IMR-90 (cell line): Measurements from ENCODE around the gene BRINP3. TPM values are rescaled to one million over a fixed set of nuclear protein-coding genes. Genes with fewer than 3 reads are reported as not detected.

ENCODE experiments used
- ATAC-seq: fragments of 200-7000 bp; cut with Tn5 transposase; 2 replicates; pipeline ENCODE4 v1.9.1; 2020; ENCODE audit warnings: low read depth, mild to moderate bottlenecking, moderate library complexity
- BruUV-seq: library from RNA; stranded (reverse); fragments of 400-500 nt; replicated peaks from 2 replicates; lab custom pipeline; 2021; lab: Mats Ljungman, UMichigan
- CTCF ChIA-PET: fragments of 300-600 bp; formaldehyde crosslinking; extraction: SDS; loops from one replicate; lab custom pipeline; 2021; ENCODE audit warnings: antibody characterized with exemption; lab: Yijun Ruan, JAX
- POLR2A ChIA-PET: fragments of 300-600 bp; sonication (Branson Sonifier 250); formaldehyde crosslinking; loops from one replicate; lab custom pipeline; 2022; ENCODE audit warnings: antibody characterized with exemption; ENCODE audit not compliant: unreplicated experiment; lab: Charles Lee
- DNase-seq: peaks from one replicate; pipeline ENCODE4 v3.0.0; 2013
- H2AFZ ChIP-seq: replicated peaks from 2 replicates; pipeline ENCODE3; 2013; ENCODE audit warnings: low read length, mild to moderate bottlenecking; ENCODE audit not compliant: poor library complexity
- H2AK5ac ChIP-seq: 2 replicates; pipeline ENCODE4 v1.6.1; 2013; ENCODE audit warnings: low read depth, low read length, inconsistent platforms
- H2AK9ac ChIP-seq: replicated peaks from 2 replicates; pipeline ENCODE3; 2013; ENCODE audit warnings: mild to moderate bottlenecking, low read depth, low read length, moderate library complexity; ENCODE audit not compliant: poor library complexity
- H2BK120ac ChIP-seq: 2 replicates; pipeline ENCODE4 v1.6.1; 2013; ENCODE audit warnings: low read depth, low read length, inconsistent platforms
- H2BK15ac ChIP-seq: 3 replicates; pipeline ENCODE4 v1.6.1; 2013; ENCODE audit warnings: low read depth, low read length, inconsistent platforms
- H2BK20ac ChIP-seq: 2 replicates; pipeline ENCODE4 v1.6.1; 2013; ENCODE audit warnings: low read depth, mild to moderate bottlenecking, inconsistent platforms, low read length, moderate library complexity
- H2BK5ac ChIP-seq: 2 replicates; pipeline ENCODE4 v1.6.1; 2013; ENCODE audit warnings: mild to moderate bottlenecking, low read depth, low read length, inconsistent platforms; ENCODE audit not compliant: poor library complexity, severe bottlenecking
- H3K14ac ChIP-seq: replicated peaks from 2 replicates; pipeline ENCODE4 v1.6.1; 2013; ENCODE audit warnings: low read depth, low read length, inconsistent platforms
- H3K18ac ChIP-seq: 2 replicates; pipeline ENCODE4 v1.6.1; 2013; ENCODE audit warnings: low read depth, low read length, control low read depth
- H3K23ac ChIP-seq: 2 replicates; pipeline ENCODE4 v1.6.1; 2013; ENCODE audit warnings: low read depth, low read length, inconsistent platforms
- H3K27ac ChIP-seq: 2 replicates; pipeline ENCODE4 v1.5.1; 2013; ENCODE audit warnings: mild to moderate bottlenecking, control low read depth, low read length; ENCODE audit not compliant: insufficient read depth
- H3K27me3 ChIP-seq: 2 replicates; pipeline ENCODE4 v1.6.1; 2013; ENCODE audit warnings: low read length; ENCODE audit not compliant: control insufficient read depth, insufficient read depth
- H3K36me3 ChIP-seq: 2 replicates; pipeline ENCODE4 v1.6.1; 2013; ENCODE audit warnings: low read length, mixed read lengths; ENCODE audit not compliant: control insufficient read depth, insufficient read depth
- H3K4ac ChIP-seq: 2 replicates; pipeline ENCODE4 v1.6.1; 2013; ENCODE audit warnings: low read depth, low read length, inconsistent platforms
- H3K4me1 ChIP-seq: 2 replicates; pipeline ENCODE4 v1.6.1; 2013; ENCODE audit warnings: low read length, mixed read lengths; ENCODE audit not compliant: control insufficient read depth, insufficient read depth
- H3K4me2 ChIP-seq: 2 replicates; pipeline ENCODE4 v1.6.1; 2013; ENCODE audit warnings: low read depth, mild to moderate bottlenecking, control low read depth, low read length, moderate library complexity
- H3K4me3 ChIP-seq: 2 replicates; pipeline ENCODE4 v1.5.1; 2013; ENCODE audit warnings: low read depth, mild to moderate bottlenecking, control low read depth, low read length, moderate library complexity; ENCODE audit not compliant: insufficient read depth
- H3K56ac ChIP-seq: 2 replicates; pipeline ENCODE4 v1.6.1; 2013; ENCODE audit warnings: low read length, inconsistent platforms; ENCODE audit not compliant: insufficient read depth; ENCODE audit errors: extremely low read depth
- H3K79me1 ChIP-seq, 2 experiments: 2 replicates each; pipeline ENCODE4 v1.6.1; 2013; ENCODE audit warnings: low read length in 2 of 2, inconsistent platforms in 1 of 2, low read depth in 1 of 2
- H3K9ac ChIP-seq: 2 replicates; pipeline ENCODE4 v1.6.1; 2013; ENCODE audit warnings: low read depth, low read length, control low read depth
- H3K9me1 ChIP-seq: 2 replicates; pipeline ENCODE4 v1.6.1; 2013; ENCODE audit warnings: low read length, inconsistent platforms; ENCODE audit not compliant: insufficient read depth
- H3K9me3 ChIP-seq: 2 replicates; pipeline ENCODE4 v1.6.1; 2013; ENCODE audit warnings: low read length; ENCODE audit not compliant: control insufficient read depth, insufficient read depth
- H4K20me1 ChIP-seq: 2 replicates; pipeline ENCODE4 v1.6.1; 2013; ENCODE audit warnings: low read length, inconsistent platforms; ENCODE audit not compliant: insufficient read depth
- H4K5ac ChIP-seq: 2 replicates; pipeline ENCODE4 v1.6.1; 2013; ENCODE audit warnings: mild to moderate bottlenecking, low read depth, low read length, control low read depth
- H4K8ac ChIP-seq, 2 experiments: 2 replicates each; pipeline ENCODE4 v1.6.1; 2013; ENCODE audit warnings: low read depth in 2 of 2, low read length in 2 of 2, control low read depth in 1 of 2, inconsistent platforms in 1 of 2
- H4K91ac ChIP-seq: 2 replicates; pipeline ENCODE4 v1.6.1; 2013; ENCODE audit warnings: low read depth, low read length, inconsistent platforms; ENCODE audit not compliant: insufficient read depth
- BHLHE40 ChIP-seq: fragments of 150-350 bp; IDR thresholded peaks from 2 replicates; pipeline ENCODE4 v1.6.1; 2016; ENCODE audit warnings: mild to moderate bottlenecking, low read depth, low read length
- CEBPB ChIP-seq: IDR thresholded peaks from 2 replicates; pipeline ENCODE4 v1.6.1; 2012; ENCODE audit warnings: low read depth, low read length, improper control_type of control experiment
- FOS ChIP-seq: fragments of 150-350 bp; IDR thresholded peaks from 2 replicates; pipeline ENCODE4 v1.6.1; 2016; ENCODE audit warnings: low read depth, low read length
- MAFK ChIP-seq: IDR thresholded peaks from 2 replicates; pipeline ENCODE4 v1.6.1; 2012; ENCODE audit warnings: low read depth, low read length, improper control_type of control experiment
- MAZ ChIP-seq: IDR thresholded peaks from 2 replicates; pipeline ENCODE4 v1.6.1; 2012; ENCODE audit warnings: low read depth, mild to moderate bottlenecking, low read length, improper control_type of control experiment, moderate library complexity, borderline replicate concordance
- MXI1 ChIP-seq: IDR thresholded peaks from 2 replicates; pipeline ENCODE4 v1.6.1; 2012; ENCODE audit warnings: low read depth, mild to moderate bottlenecking, low read length, moderate library complexity, borderline replicate concordance
- NFE2L2 ChIP-seq: fragments of 150-350 bp; IDR thresholded peaks from 2 replicates; pipeline ENCODE4 v1.6.1; 2016; ENCODE audit warnings: low read depth, mild to moderate bottlenecking, low read length
- POLR2A ChIP-seq: IDR thresholded peaks from 2 replicates; pipeline ENCODE4 v1.6.1; 2012; ENCODE audit warnings: mild to moderate bottlenecking, low read depth, low read length
- RAD21 ChIP-seq: IDR thresholded peaks from 2 replicates; pipeline ENCODE4 v1.6.1; 2012; ENCODE audit warnings: low read length, improper control_type of control experiment
- RCOR1 ChIP-seq: IDR thresholded peaks from 2 replicates; pipeline ENCODE4 v1.6.1; 2012; ENCODE audit warnings: mild to moderate bottlenecking, low read length, improper control_type of control experiment; ENCODE audit not compliant: insufficient replicate concordance
- RFX5 ChIP-seq: IDR thresholded peaks from 2 replicates; pipeline ENCODE4 v1.8.0; 2012; ENCODE audit warnings: low read depth, mild to moderate bottlenecking, low read length, moderate library complexity
- SMC3 ChIP-seq: fragments of 150-350 bp; IDR thresholded peaks from 2 replicates; pipeline ENCODE4 v1.6.1; 2016; ENCODE audit warnings: low read depth, mild to moderate bottlenecking, antibody characterized with exemption, low read length, moderate library complexity
- dilution Hi-C: fragments of 300-500 bp; cut with HindIII; formaldehyde crosslinking; loops from one replicate; pipeline ENCODE4 v1.14.3; 2018; ENCODE audit warnings: low sequenced_read_pairs; ENCODE audit not compliant: unreplicated experiment
- in situ Hi-C: fragments of 300-500 bp; cut with MboI; formaldehyde crosslinking; loops from 3 replicates; pipeline ENCODE4 v1.14.3; 2019; ENCODE audit warnings: low sequenced_read_pairs, inconsistent platforms, mixed read lengths
- intact Hi-C: fragments of 100-400 bp; cut with micrococcal nuclease; formaldehyde crosslinking; loops from 2 replicates; pipeline ENCODE4 v1.10.0; 2022
- polyA plus RNA-seq, 3 experiments: library from polyadenylated mRNA; depleted of rRNA; stranded (reverse); fragments of >200 nt; gene quantifications; 2 replicates each; pipeline ENCODE4 v1.2.3, GENCODE V29; 2012; ENCODE audit warnings: low replicate concordance in 1 of 3
- total RNA-seq: library from RNA; depleted of rRNA; stranded (reverse); fragments of >200 nt; gene quantifications from 2 replicates; pipeline ENCODE4 v1.2.3, GENCODE V29; 2012
- TF ChIP-seq, protein P1 (sequence below): fragments of 150-350 bp; IDR thresholded peaks from 2 replicates; pipeline ENCODE4 v1.6.1; 2016; ENCODE audit warnings: low read depth, mild to moderate bottlenecking, low read length, moderate library complexity, borderline replicate concordance
- TF ChIP-seq, protein P2 (sequence below): conservative IDR thresholded peaks from 2 replicates; pipeline ENCODE4 v1.5.1; 2012; ENCODE audit warnings: mild to moderate bottlenecking, low read depth, low read length, improper control_type of control experiment

BRINP3 gene
- total and polyA plus RNA-seq, 2 of the 4 experiments (the other 2 are of a cell fraction) = 0.15 to 0.36 TPM

DNA sequence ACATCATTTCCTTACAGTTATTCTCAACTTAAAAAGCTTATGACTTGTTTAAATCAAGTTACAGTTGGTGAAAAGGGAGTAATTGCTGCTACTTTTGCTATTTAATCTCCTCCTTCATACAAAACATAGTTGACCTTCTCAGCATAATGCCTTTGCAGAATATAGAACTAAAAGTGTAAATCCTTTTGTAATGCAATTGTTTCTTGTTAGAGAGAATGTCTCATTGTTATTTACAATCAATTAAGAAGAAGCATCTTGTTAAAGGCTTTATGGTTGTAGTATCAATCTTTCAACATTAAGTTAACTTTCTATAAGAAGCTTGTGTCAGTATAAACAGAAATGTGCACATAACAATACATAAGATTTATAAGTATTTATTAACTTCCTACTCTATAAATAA is 360.7 kb downstream of the BRINP3 start:
- CTCF ChIA-PET = no interaction called here
- H3K9me1 ChIP-seq = no peaks in the 10 kb centered on the region
- no peak overlapping the region for H2AK9ac ChIP-seq
- TF ChIP-seq RFX5 (no peak), MXI1 (no peak), FOS (no peak), MAZ (no peak), NFE2L2 (no peak), MAFK (no peak), RAD21 (no peak), BHLHE40 (no peak), SMC3 (no peak), POLR2A (no peak), CEBPB (no peak), RCOR1 (no peak)
- TF ChIP-seq, protein P1, sequence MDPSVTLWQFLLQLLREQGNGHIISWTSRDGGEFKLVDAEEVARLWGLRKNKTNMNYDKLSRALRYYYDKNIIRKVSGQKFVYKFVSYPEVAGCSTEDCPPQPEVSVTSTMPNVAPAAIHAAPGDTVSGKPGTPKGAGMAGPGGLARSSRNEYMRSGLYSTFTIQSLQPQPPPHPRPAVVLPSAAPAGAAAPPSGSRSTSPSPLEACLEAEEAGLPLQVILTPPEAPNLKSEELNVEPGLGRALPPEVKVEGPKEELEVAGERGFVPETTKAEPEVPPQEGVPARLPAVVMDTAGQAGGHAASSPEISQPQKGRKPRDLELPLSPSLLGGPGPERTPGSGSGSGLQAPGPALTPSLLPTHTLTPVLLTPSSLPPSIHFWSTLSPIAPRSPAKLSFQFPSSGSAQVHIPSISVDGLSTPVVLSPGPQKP = no peak
- TF ChIP-seq, protein P2, sequence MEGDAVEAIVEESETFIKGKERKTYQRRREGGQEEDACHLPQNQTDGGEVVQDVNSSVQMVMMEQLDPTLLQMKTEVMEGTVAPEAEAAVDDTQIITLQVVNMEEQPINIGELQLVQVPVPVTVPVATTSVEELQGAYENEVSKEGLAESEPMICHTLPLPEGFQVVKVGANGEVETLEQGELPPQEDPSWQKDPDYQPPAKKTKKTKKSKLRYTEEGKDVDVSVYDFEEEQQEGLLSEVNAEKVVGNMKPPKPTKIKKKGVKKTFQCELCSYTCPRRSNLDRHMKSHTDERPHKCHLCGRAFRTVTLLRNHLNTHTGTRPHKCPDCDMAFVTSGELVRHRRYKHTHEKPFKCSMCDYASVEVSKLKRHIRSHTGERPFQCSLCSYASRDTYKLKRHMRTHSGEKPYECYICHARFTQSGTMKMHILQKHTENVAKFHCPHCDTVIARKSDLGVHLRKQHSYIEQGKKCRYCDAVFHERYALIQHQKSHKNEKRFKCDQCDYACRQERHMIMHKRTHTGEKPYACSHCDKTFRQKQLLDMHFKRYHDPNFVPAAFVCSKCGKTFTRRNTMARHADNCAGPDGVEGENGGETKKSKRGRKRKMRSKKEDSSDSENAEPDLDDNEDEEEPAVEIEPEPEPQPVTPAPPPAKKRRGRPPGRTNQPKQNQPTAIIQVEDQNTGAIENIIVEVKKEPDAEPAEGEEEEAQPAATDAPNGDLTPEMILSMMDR = no peak
- H3K27ac ChIP-seq = no peak overlapping the region
- H2AFZ ChIP-seq = no peak overlapping the region
- no peak overlapping the region for H3K56ac ChIP-seq
- H3K36me3 ChIP-seq = no peaks in the 10 kb centered on the region
- in situ Hi-C loops (no loop called here), intact Hi-C loops (no loop called here), dilution Hi-C loops (no loop called here)
- H4K20me1 ChIP-seq = no peaks in the 10 kb centered on the region
- no peak overlapping the region for H4K91ac ChIP-seq
- H3K79me1 ChIP-seq = no peaks in the 10 kb centered on the region
- H3K9ac ChIP-seq = no peak overlapping the region
- no peaks in the 10 kb centered on the region for H3K4me1 ChIP-seq
- H3K14ac ChIP-seq = no peak overlapping the region
- POLR2A ChIA-PET = interaction anchor here (0.6 kb wide), 1 partner anchor 416 kb away, joined by 9 read pairs; no protein-coding TSS in a partner anchor
- no peak overlapping the region for H3K4me3 ChIP-seq
- no peak overlapping the region for H3K4me2 ChIP-seq
- H3K27me3 ChIP-seq = no peaks in the 10 kb centered on the region
- H3K18ac ChIP-seq = no peak overlapping the region
- no TSS peak for BruUV-seq
- no peak overlapping the region for H4K5ac ChIP-seq
- no peak overlapping the region for H2BK20ac ChIP-seq
- no peak overlapping the region for H2AK5ac ChIP-seq
- no peak overlapping the region for H4K8ac ChIP-seq
- no peak overlapping the region for H2BK5ac ChIP-seq
- ATAC-seq (no peak), DNase-seq (no peak)
- no peak overlapping the region for H3K4ac ChIP-seq
- H3K23ac ChIP-seq = no peak overlapping the region
- H3K9me3 ChIP-seq = no peaks in the 10 kb centered on the region
- no peak overlapping the region for H2BK15ac ChIP-seq
- H2BK120ac ChIP-seq = no peak overlapping the region
